Mesendoderm (in vitro differentiated cells): Measurements from ENCODE around the gene MYO1A. TPM values are rescaled to one million over a fixed set of nuclear protein-coding genes. Genes with fewer than 3 reads are reported as not detected.

Experiments used
- DNase-seq: peaks from one replicate; pipeline ENCODE4 v3.0.0; 2013
- H2AK5ac ChIP-seq: 2 replicates; pipeline ENCODE4 v1.6.1; 2013; ENCODE audit warnings: low read length, inconsistent platforms
- H2BK120ac ChIP-seq: 2 replicates; pipeline ENCODE4 v1.6.1; 2013; ENCODE audit warnings: low read depth, mild to moderate bottlenecking, low read length, moderate library complexity, mixed read lengths
- H2BK15ac ChIP-seq: replicated peaks from 2 replicates; pipeline ENCODE4 v1.6.1; 2013; ENCODE audit warnings: low read depth, mild to moderate bottlenecking, moderate library complexity
- H2BK5ac ChIP-seq: 2 replicates; pipeline ENCODE4 v1.6.1; 2013; ENCODE audit warnings: low read length, inconsistent platforms
- H3K18ac ChIP-seq: 2 replicates; pipeline ENCODE4 v1.6.1; 2013; ENCODE audit warnings: mild to moderate bottlenecking, low read length, mixed read lengths
- H3K23ac ChIP-seq: one replicate; pipeline ENCODE4 v1.6.1; 2013; ENCODE audit warnings: low read length
- H3K27ac ChIP-seq: 2 replicates; pipeline ENCODE4 v1.5.1; 2013; ENCODE audit warnings: low read depth, mild to moderate bottlenecking, inconsistent platforms, low read length, moderate library complexity
- H3K27me3 ChIP-seq: 2 replicates; pipeline ENCODE4 v1.6.1; 2013; ENCODE audit warnings: low read length, control low read depth, mild to moderate bottlenecking, inconsistent platforms; ENCODE audit not compliant: insufficient read depth, poor library complexity
- H3K36me3 ChIP-seq: 2 replicates; pipeline ENCODE4 v1.6.1; 2013; ENCODE audit warnings: low read length, inconsistent platforms; ENCODE audit not compliant: control insufficient read depth, insufficient read depth
- H3K4ac ChIP-seq: one replicate; pipeline ENCODE4 v1.6.1; 2013; ENCODE audit warnings: low read depth, mild to moderate bottlenecking, low read length, moderate library complexity
- H3K4me1 ChIP-seq: 2 replicates; pipeline ENCODE4 v1.6.1; 2013; ENCODE audit warnings: low read depth, low read length, inconsistent platforms; ENCODE audit not compliant: control insufficient read depth
- H3K4me2 ChIP-seq: 2 replicates; pipeline ENCODE4 v1.6.1; 2013; ENCODE audit warnings: low read length
- H3K4me3 ChIP-seq: 2 replicates; pipeline ENCODE4 v1.5.1; 2013; ENCODE audit warnings: mild to moderate bottlenecking, low read length
- H3K56ac ChIP-seq: one replicate; pipeline ENCODE4 v1.6.1; 2013; ENCODE audit warnings: low read length
- H3K79me1 ChIP-seq: 2 replicates; pipeline ENCODE4 v1.6.1; 2013; ENCODE audit warnings: low read length, inconsistent platforms
- H3K79me2 ChIP-seq: 2 replicates; pipeline ENCODE4 v1.6.1; 2013; ENCODE audit warnings: mild to moderate bottlenecking, low read length; ENCODE audit not compliant: control insufficient read depth, insufficient read depth
- H3K9ac ChIP-seq: 2 replicates; pipeline ENCODE4 v1.6.1; 2013; ENCODE audit warnings: low read length, inconsistent platforms
- H4K5ac ChIP-seq: one replicate; pipeline ENCODE4 v1.6.1; 2013; ENCODE audit warnings: low read length
- H4K8ac ChIP-seq: one replicate; pipeline ENCODE4 v1.6.1; 2013; ENCODE audit warnings: low read depth, mild to moderate bottlenecking, control low read depth, low read length, moderate library complexity
- WGBS: extraction: QIAGEN DNeasy Blood & Tissue Kit; methylation state at CpG from one replicate; pipeline ENCODE4 v1.1.7; 2013; ENCODE audit warnings: low lambda C conversion rate, missing lambda C conversion rate; ENCODE audit not compliant: insufficient coverage; ENCODE audit errors: extremely low coverage; 5-methylcytosine and 5-hydroxymethylcytosine counted together
- polyA plus RNA-seq, 2 experiments: library from polyadenylated mRNA; stranded (reverse); fragments of 200-250 nt; gene quantifications; one replicate each; pipeline ENCODE4 v1.2.3, GENCODE V29; 2013

Gene MYO1A
- 0.07 TPM for polyA plus RNA-seq (2013, experiment 1 of 2)
- 0.07 TPM for polyA plus RNA-seq (2013, experiment 2 of 2)

GRCh38 chr12:57049890-57050289, at the start of gene MYO1A:
TSS of gene MYO1A (minus strand) at chr12:57050129. CDS start at chr12:57048323, 1,806 bp downstream.
- no CpG with 5 or more reads among the region's 2 CpGs for WGBS
- H2AK5ac ChIP-seq = no peak within 1 kb of the TSS
- no peaks in the 10 kb centered on the region for H3K79me2 ChIP-seq
- no peak within 1 kb of the TSS for H2BK120ac ChIP-seq
- no peaks in the 10 kb centered on the region for H3K36me3 ChIP-seq
- DNase-seq = peak; percentile 33
- H3K79me1 ChIP-seq = no peaks in the 10 kb centered on the region
- no peak within 1 kb of the TSS for H2BK15ac ChIP-seq
- H3K56ac ChIP-seq = no peak within 1 kb of the TSS
- no peak within 1 kb of the TSS for H3K9ac ChIP-seq
- H3K18ac ChIP-seq = no peak within 1 kb of the TSS
- no peak within 1 kb of the TSS for H3K27ac ChIP-seq
- no peak within 1 kb of the TSS for H3K4ac ChIP-seq
- H3K4me2 ChIP-seq = no peak within 1 kb of the TSS
- H4K8ac ChIP-seq = no peak within 1 kb of the TSS
- no peaks in the 10 kb centered on the region for H3K4me1 ChIP-seq
- no peak within 1 kb of the TSS for H3K4me3 ChIP-seq
- no peak within 1 kb of the TSS for H3K23ac ChIP-seq
- no peak within 1 kb of the TSS for H2BK5ac ChIP-seq
- no peak within 1 kb of the TSS for H4K5ac ChIP-seq
- H3K27me3 ChIP-seq = peaks cover 2% of the 10 kb centered on the region

- Histone ChIP-seq H3K27ac (no peak overlapping the region), H3K4ac (no peak overlapping the region), H4K8ac (no peak overlapping the region), H4K5ac (no peak overlapping the region), H3K23ac (no peak overlapping the region), H3K4me1 (peaks cover 4% of the 10 kb centered on the region), H3K79me2 (no peaks in the 10 kb centered on the region), H3K9ac (no peak overlapping the region), H3K4me3 (no peak overlapping the region), H3K79me1 (no peaks in the 10 kb centered on the region), H3K4me2 (no peak overlapping the region), H3K56ac (no peak overlapping the region), H3K27me3 (no peaks in the 10 kb centered on the region), H2BK5ac (no peak overlapping the region), H3K36me3 (peaks cover 10% of the 10 kb centered on the region), H2AK5ac (no peak overlapping the region), H2BK120ac (no peak overlapping the region), H2BK15ac (no peak overlapping the region), H3K18ac (no peak overlapping the region)
- WGBS = no CpG with 5 or more reads among the region's 11 CpGs
- no peak for DNase-seq
Measured at GRCh38 chr12:57099047-57099714, 49.3 kb upstream of the MYO1A start.

GRCh38 chr12:57098546-57098945, 48.6 kb upstream of the MYO1A start:
- H2BK120ac ChIP-seq = no peak overlapping the region
- no peak overlapping the region for H3K4me3 ChIP-seq
- WGBS = no CpG with 5 or more reads among the region's 1 CpG
- H3K18ac ChIP-seq = no peak overlapping the region
- no peak overlapping the region for H2BK5ac ChIP-seq
- no peak overlapping the region for H3K23ac ChIP-seq
- H3K27ac ChIP-seq = no peak overlapping the region
- H4K8ac ChIP-seq = no peak overlapping the region
- no peak overlapping the region for H3K9ac ChIP-seq
- no peaks in the 10 kb centered on the region for H3K27me3 ChIP-seq
- no peak overlapping the region for H3K56ac ChIP-seq
- no peak overlapping the region for H3K4me2 ChIP-seq
- H3K36me3 ChIP-seq = peaks cover 6% of the 10 kb centered on the region
- DNase-seq = no peak
- H2BK15ac ChIP-seq = no peak overlapping the region
- H3K4ac ChIP-seq = no peak overlapping the region
- H2AK5ac ChIP-seq = no peak overlapping the region
- no peak overlapping the region for H4K5ac ChIP-seq
- no peaks in the 10 kb centered on the region for H3K79me1 ChIP-seq
- H3K79me2 ChIP-seq = no peaks in the 10 kb centered on the region
- H3K4me1 ChIP-seq = peaks cover 5% of the 10 kb centered on the region

- Histone ChIP-seq H2BK5ac (no peak overlapping the region), H3K27ac (no peak overlapping the region), H3K27me3 (no peaks in the 10 kb centered on the region), H3K4ac (no peak overlapping the region), H2BK120ac (no peak overlapping the region), H3K9ac (no peak overlapping the region), H4K8ac (no peak overlapping the region), H3K4me2 (no peak overlapping the region), H4K5ac (no peak overlapping the region), H3K79me2 (no peaks in the 10 kb centered on the region), H2AK5ac (no peak overlapping the region), H3K18ac (no peak overlapping the region), H3K4me3 (no peak overlapping the region), H2BK15ac (no peak overlapping the region), H3K4me1 (peaks cover 7% of the 10 kb centered on the region), H3K56ac (no peak overlapping the region), H3K36me3 (peaks cover 6% of the 10 kb centered on the region), H3K23ac (no peak overlapping the region), H3K79me1 (no peaks in the 10 kb centered on the region)
- no peak for DNase-seq
- WGBS = no CpG with 5 or more reads among the region's 8 CpGs
Measured at GRCh38 chr12:57097554-57097835, 47.6 kb upstream of the MYO1A start.

- Histone ChIP-seq H2AK5ac (no peak overlapping the region), H4K8ac (no peak overlapping the region), H3K27me3 (no peaks in the 10 kb centered on the region), H2BK5ac (no peak overlapping the region), H3K18ac (no peak overlapping the region), H3K27ac (no peak overlapping the region), H2BK120ac (no peak overlapping the region), H3K79me1 (no peaks in the 10 kb centered on the region), H3K23ac (no peak overlapping the region), H3K4me2 (no peak overlapping the region), H2BK15ac (no peak overlapping the region), H3K79me2 (no peaks in the 10 kb centered on the region), H3K56ac (no peak overlapping the region), H3K4ac (no peak overlapping the region), H3K4me3 (no peak overlapping the region), H4K5ac (no peak overlapping the region), H3K9ac (no peak overlapping the region), H3K36me3 (peaks cover 11% of the 10 kb centered on the region), H3K4me1 (peaks cover 7% of the 10 kb centered on the region)
- WGBS = no CpG with 5 or more reads among the region's 8 CpGs
- DNase-seq = no peak
Measured at GRCh38 chr12:57096748-57097553, 47.0 kb upstream of the MYO1A start.
